ENCODE data around the gene PLEKHG5.
A peak's percentile ranks its signal among the peaks of the same experiment; 100 is the strongest.

PLEKHG5 gene

GRCh38 chr1:6509919-6510291 is 18.4 kb upstream of the PLEKHG5 start:
- DNase-seq (ENCODE audit: low read depth, low spot score) = no peak

- no peak for DNase-seq (ENCODE audit: low read depth, low spot score)
Observed at GRCh38 chr1:6509220-6509918, 17.9 kb upstream of the PLEKHG5 start.

GRCh38 chr1:6508816-6509189 is 17.3 kb upstream of the PLEKHG5 start:
- DNase-seq (ENCODE audit: low read depth, low spot score) = no peak

GRCh38 chr1:6508154-6508815 is 16.8 kb upstream of the PLEKHG5 start:
- no peak for DNase-seq (ENCODE audit: low read depth, low spot score)

GRCh38 chr1:6507461-6507911 is 16.0 kb upstream of the PLEKHG5 start:
- DNase-seq (ENCODE audit: low read depth, low spot score) = no peak

GRCh38 chr1:6507037-6507428 is 15.6 kb upstream of the PLEKHG5 start:
- DNase-seq (ENCODE audit: low read depth, low spot score) = no peak

- DNase-seq (ENCODE audit: low read depth, low spot score) = no peak
Observed at GRCh38 chr1:6506210-6507036, 15.0 kb upstream of the PLEKHG5 start.

- DNase-seq (ENCODE audit: low read depth, low spot score) = no peak
Observed at GRCh38 chr1:6505367-6506209, 14.1 kb upstream of the PLEKHG5 start.

GRCh38 chr1:6504887-6505286 is 13.4 kb upstream of the PLEKHG5 start:
- no peak for DNase-seq (ENCODE audit: low read depth, low spot score)

GRCh38 chr1:6503884-6504602 is 12.6 kb upstream of the PLEKHG5 start:
- no peak for DNase-seq (ENCODE audit: low read depth, low spot score)

GRCh38 chr1:6502000-6502891 is 10.8 kb upstream of the PLEKHG5 start:
- DNase-seq (ENCODE audit: low read depth, low spot score) = no peak

GRCh38 chr1:6501279-6501813 is 9.9 kb upstream of the PLEKHG5 start:
- DNase-seq (ENCODE audit: low read depth, low spot score) = no peak

- no peak for DNase-seq (ENCODE audit: low read depth, low spot score)
Observed at GRCh38 chr1:6500544-6501278, 9.2 kb upstream of the PLEKHG5 start.

GRCh38 chr1:6499296-6499695 is 7.8 kb upstream of the PLEKHG5 start:
- no peak for DNase-seq (ENCODE audit: low read depth, low spot score)

- DNase-seq (ENCODE audit: low read depth, low spot score) = no peak
Observed at GRCh38 chr1:6498576-6499111, 7.2 kb upstream of the PLEKHG5 start.

- DNase-seq (ENCODE audit: low read depth, low spot score) = no peak
Observed at GRCh38 chr1:6497867-6498575, 6.6 kb upstream of the PLEKHG5 start.

- peak; percentile 69 for DNase-seq (ENCODE audit: low read depth, low spot score)
Observed at GRCh38 chr1:6497215-6497866, 5.9 kb upstream of the PLEKHG5 start.

GRCh38 chr1:6496890-6497214 is 5.4 kb upstream of the PLEKHG5 start:
- no peak for DNase-seq (ENCODE audit: low read depth, low spot score)
